Activated T-cell treated with anti-CD3 and anti-CD28 coated beads, Interleukin-2, amount 50 U/mL, for 4 hours (primary cell): Measurements from ENCODE around the gene FASTK. TPM values are rescaled to one million over a fixed set of nuclear protein-coding genes. Genes with fewer than 3 reads are reported as not detected.
A peak's percentile ranks its signal among the peaks of the same experiment; 100 is the strongest.

Source experiments
- ATAC-seq, 2 donors: fragments of 200-7000 bp; cut with Tn5 transposase; one replicate each; pipeline ENCODE4 v1.10.0; 2021
- DNase-seq: peaks from one replicate; pipeline ENCODE4 v3.0.0-alpha.2; 2020
- H3K27me3 Mint-ChIP-seq: one replicate; pipeline ENCODE4 v1.8.0; 2021; ENCODE audit warnings: low read depth, mixed read lengths
- H3K36me3 Mint-ChIP-seq: one replicate; pipeline ENCODE4 v1.8.0; 2022; ENCODE audit warnings: mixed read lengths; ENCODE audit not compliant: insufficient read depth
- H3K4me1 Mint-ChIP-seq: one replicate; pipeline ENCODE4 v1.8.0; 2021; ENCODE audit warnings: low read depth, mixed read lengths
- H3K4me3 Mint-ChIP-seq: one replicate; pipeline ENCODE4 v1.8.0; 2021; ENCODE audit warnings: mild to moderate bottlenecking, moderate library complexity, mixed read lengths
- H3K9me3 Mint-ChIP-seq: one replicate; pipeline ENCODE4 v1.8.0; 2021; ENCODE audit warnings: mixed read lengths
- total RNA-seq, 3 donors: library from RNA; stranded (reverse); gene quantifications; one replicate each; pipeline ENCODE4 v1.2.1, GENCODE V29; 2021

FASTK gene
- total RNA-seq, 3 donors from 2014 or later = 96.5 to 111 (median 104) TPM

DNA sequence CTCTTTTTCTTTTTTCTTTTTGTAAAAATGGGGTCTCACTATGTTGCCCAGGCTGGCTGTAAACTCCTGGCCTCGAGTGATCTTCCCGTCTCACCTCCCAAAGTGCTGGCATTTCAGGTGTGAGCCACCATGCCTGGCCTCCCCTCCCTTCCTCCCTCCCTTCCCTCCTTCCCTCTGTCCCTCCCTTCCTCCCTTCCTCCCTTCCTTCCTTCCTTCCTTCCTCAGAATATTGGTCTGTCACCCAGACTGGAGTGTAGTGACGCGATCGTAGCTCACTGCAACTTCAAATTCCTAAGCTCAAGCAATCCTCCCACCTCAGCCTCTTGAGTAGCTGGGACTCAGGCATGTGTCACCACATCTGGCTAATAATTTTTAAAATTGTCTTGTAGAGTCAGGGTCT is 14.1 kb upstream of the FASTK start:
- no peaks in the 10 kb centered on the region for H3K27me3 Mint-ChIP-seq
- no peaks in the 10 kb centered on the region for H3K9me3 Mint-ChIP-seq
- ATAC-seq (no peak), DNase-seq (no peak)
- H3K4me3 Mint-ChIP-seq = no peak overlapping the region
- no peaks in the 10 kb centered on the region for H3K36me3 Mint-ChIP-seq
- H3K4me1 Mint-ChIP-seq = no peaks in the 10 kb centered on the region

DNA sequence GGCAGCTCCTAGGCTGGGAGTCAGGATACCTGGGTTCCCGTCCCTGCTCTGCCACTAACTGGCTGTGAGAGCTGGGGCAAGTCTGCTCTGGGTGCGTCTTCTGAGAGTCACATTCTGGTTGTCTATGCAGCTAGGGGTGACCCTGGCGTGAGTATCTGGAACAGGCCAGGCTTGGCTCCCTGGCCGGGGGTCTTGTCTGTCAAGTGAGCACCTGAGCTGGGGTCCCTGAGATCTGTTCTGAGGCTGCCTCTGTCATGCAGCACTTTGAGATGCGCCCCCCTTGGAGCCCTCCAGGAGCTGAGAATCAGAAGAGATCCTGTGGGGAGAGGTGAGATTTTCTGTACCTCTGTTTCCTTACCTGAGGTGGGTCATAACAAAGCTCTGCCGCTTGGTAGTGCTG is 13.1 kb upstream of the FASTK start:
- ATAC-seq (no peak), DNase-seq (no peak)
- H3K4me1 Mint-ChIP-seq = peaks cover 4% of the 10 kb centered on the region
- H3K36me3 Mint-ChIP-seq = peaks cover 2% of the 10 kb centered on the region
- no peaks in the 10 kb centered on the region for H3K9me3 Mint-ChIP-seq
- no peaks in the 10 kb centered on the region for H3K27me3 Mint-ChIP-seq
- no peak overlapping the region for H3K4me3 Mint-ChIP-seq

DNA sequence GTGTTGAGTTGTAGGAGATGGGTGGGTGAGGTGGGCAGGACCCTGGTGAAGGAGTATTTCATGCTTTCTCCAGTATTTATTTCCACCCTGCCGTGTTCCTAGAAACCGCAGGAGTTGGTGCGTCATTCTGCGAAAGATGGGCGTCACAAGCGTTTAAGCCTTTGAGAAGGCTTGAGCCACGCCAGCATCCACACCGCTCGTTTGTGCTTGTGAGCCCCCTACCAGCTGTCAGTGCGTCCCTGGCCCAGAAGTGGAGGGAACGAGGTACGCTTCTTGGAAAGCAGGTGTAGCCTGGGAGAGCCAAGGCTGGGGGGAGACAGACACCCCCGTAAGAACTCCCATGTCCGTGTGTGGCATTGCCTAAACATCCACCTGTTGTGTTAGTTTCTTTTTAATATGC is 11.4 kb upstream of the FASTK start:
- Mint-ChIP-seq H3K36me3 (peaks cover 2% of the 10 kb centered on the region), H3K27me3 (no peaks in the 10 kb centered on the region), H3K4me3 (no peak overlapping the region), H3K4me1 (peaks cover 10% of the 10 kb centered on the region), H3K9me3 (no peaks in the 10 kb centered on the region)
- ATAC-seq (no peak), DNase-seq (no peak)

DNA sequence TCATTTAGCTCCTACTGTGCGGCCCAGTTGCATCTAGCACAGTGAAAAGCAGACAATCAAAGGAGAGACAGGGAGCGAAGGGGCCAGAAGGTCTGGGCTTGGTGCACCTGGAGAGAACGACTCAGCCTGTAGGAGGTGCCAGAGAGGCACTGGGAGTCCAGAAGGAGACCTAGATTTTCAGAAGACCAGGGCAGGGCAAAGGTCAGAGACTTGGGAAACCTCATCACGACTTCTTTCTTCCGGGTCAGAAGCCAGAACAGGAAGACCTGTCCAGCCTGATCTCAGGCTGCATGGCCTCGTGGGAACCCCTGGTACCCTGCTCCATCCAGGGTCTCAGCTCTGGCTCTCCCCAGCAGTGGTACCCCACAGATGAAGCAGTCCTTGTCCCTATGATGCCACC is 10.8 kb upstream of the FASTK start:
- no peaks in the 10 kb centered on the region for H3K9me3 Mint-ChIP-seq
- no peak overlapping the region for H3K4me3 Mint-ChIP-seq
- ATAC-seq = no peak
- H3K27me3 Mint-ChIP-seq = no peaks in the 10 kb centered on the region
- peaks cover 2% of the 10 kb centered on the region for H3K36me3 Mint-ChIP-seq
- H3K4me1 Mint-ChIP-seq = peaks cover 10% of the 10 kb centered on the region
- no peak for DNase-seq

DNA sequence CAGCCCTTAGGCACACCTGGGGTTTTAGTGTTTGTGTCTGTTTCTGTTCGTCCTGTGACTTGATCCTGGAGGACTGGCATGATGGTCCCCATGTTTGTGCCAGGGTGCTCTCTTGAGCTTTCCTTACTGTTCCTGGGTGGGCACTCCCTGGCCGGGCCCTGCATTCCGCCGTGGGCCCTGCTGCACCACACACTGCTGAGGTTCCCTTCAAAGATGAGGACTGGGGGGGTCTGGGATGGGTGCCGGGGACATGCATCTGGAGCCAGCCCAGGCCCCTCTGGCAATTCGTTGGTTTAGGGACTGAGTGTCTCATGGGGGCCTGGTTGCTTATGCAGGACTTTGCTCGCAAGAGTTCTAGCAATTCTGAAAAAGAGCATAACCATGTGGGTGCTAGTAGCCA is 10.4 kb upstream of the FASTK start:
- no peaks in the 10 kb centered on the region for H3K27me3 Mint-ChIP-seq
- H3K9me3 Mint-ChIP-seq = no peaks in the 10 kb centered on the region
- peaks cover 10% of the 10 kb centered on the region for H3K4me1 Mint-ChIP-seq
- no peak overlapping the region for H3K4me3 Mint-ChIP-seq
- no peak for DNase-seq
- no peak for ATAC-seq
- H3K36me3 Mint-ChIP-seq = peaks cover 2% of the 10 kb centered on the region

DNA sequence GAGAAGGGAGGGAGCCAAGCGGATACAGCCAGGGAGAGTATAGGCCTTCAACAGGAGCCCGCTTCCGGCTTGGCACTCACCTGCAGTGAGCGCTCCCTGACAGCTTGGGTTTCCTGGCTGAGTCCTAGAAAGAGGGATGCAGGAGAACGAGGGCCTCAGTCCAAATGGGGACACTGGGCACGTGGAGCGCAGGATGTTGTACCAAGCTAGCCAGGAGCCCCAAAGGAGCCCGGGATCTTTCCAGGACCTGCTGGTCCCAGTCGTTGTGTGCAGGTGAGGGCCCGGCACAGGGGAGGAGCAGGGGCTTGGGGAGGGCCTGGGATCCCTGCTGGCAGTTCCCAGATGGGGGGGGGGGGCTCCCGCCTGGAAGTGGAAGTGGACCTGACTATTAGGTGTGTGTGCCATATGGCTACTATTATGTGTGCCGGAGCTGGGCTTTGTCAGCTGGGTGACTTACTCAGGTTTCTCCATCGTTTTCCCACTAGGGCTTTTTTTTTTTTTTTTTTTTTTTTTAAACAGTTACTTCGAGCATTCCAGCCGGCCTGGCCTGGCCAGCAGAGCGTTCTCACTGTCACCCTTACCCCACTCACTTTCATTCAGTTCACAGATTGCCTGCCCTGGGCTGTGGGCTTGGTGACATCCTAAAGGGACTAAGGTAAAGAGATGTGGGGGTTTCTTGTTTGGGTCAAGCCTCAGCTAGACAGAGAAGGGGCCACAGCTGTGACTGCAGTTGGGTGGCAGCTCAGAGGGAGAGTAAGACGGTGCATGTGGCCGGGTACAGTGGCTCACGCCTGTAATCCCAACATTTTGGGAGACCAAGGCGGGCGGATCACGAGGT is 9.5 kb upstream of the FASTK start:
- Mint-ChIP-seq H3K27me3 (peaks cover 7% of the 10 kb centered on the region), H3K4me1 (peaks cover 16% of the 10 kb centered on the region), H3K4me3 (no peak overlapping the region), H3K9me3 (no peaks in the 10 kb centered on the region), H3K36me3 (peaks cover 2% of the 10 kb centered on the region)
- DNase-seq (no peak), ATAC-seq (no peak)

DNA sequence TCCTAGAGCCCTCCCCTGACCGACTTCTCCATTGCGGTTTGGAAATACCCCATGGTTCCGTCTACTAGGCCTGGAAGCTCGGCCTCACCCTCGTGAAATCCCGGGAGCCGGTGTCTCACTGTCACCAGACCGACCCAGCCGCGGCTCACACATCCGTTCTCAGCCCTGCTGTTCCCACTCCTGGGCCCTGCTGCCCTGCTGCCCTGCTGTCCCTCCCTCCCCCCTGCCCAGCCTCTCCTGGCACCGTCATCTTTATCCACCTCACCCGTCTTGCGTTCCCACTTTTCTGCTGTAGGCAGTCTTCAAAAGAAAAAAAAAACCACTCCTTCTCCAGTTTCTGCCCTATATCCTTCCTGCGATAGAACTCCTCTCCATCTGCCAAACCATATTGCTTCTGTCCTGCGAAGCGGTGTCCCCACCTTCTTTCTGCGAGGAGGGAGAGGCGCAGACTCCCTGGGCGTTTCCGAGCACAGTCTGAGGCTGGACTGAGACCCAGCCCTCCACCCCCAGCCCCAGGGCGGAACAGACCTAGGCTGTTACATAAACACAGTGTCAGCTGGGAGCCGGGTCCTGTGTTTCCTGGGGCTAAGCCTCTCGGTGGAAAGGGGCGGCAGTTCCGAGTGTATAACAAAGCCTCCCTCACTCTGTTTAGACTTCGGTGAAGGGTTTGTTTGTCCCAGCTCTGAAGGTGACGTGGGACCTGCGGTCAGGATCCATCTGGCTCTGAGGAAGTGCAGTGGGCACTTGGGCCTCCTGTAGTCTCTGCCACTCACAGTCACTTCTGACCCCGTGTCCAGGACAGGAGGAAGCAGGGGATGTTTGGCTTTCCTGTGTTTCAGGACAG is 8.5 kb upstream of the FASTK start:
- Mint-ChIP-seq H3K27me3 (peaks cover 9% of the 10 kb centered on the region), H3K9me3 (no peaks in the 10 kb centered on the region), H3K4me3 (peak overlapping the region; percentile 45), H3K4me1 (peaks cover 21% of the 10 kb centered on the region), H3K36me3 (peaks cover 2% of the 10 kb centered on the region)
- DNase-seq (no peak), ATAC-seq (no peak)

DNA sequence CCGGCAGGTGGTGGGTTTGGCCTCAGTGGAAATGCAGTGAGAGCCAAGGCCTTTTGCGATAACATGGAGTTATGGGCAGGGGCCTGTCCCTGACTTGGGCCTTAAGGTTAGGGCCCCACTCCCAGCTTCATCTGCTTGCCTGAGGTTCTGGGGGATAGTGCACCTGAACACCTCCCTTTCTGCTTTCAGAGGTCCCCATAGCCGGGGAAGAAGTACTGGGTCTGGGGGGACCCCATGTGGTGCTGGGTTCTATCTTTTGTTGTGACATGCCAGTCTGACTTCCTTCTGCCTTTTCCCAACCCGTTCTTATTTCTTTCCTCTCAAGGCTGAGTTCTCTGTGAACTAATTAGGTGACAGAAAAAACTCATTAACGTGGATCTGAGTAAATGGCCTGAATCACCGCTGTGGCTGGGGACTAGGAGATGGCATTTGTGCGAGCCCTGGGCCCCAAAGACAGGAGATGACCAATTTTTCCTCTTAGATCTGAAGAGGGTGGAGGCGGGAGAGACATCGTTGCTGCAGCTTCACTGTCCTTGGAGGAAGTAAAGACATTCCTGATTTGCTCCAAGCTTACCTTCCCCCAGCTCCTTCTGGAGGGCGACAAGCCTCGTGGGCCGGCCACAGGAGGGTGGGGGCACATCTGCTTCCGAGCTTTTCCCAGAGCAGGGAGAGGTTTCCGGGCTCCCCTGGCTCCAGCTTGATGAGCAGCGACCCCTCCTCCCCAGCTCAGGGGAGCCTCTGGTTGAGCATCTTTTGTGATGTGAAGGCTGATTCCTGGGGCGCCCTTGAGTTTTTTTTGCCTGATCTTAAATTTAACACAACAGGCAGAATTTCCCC is 7.6 kb upstream of the FASTK start:
- DNase-seq (no peak), ATAC-seq (no peak)
- Mint-ChIP-seq H3K36me3 (peaks cover 2% of the 10 kb centered on the region), H3K4me3 (peak overlapping the region; percentile 86), H3K27me3 (peaks cover 9% of the 10 kb centered on the region), H3K9me3 (no peaks in the 10 kb centered on the region), H3K4me1 (peaks cover 23% of the 10 kb centered on the region)

DNA sequence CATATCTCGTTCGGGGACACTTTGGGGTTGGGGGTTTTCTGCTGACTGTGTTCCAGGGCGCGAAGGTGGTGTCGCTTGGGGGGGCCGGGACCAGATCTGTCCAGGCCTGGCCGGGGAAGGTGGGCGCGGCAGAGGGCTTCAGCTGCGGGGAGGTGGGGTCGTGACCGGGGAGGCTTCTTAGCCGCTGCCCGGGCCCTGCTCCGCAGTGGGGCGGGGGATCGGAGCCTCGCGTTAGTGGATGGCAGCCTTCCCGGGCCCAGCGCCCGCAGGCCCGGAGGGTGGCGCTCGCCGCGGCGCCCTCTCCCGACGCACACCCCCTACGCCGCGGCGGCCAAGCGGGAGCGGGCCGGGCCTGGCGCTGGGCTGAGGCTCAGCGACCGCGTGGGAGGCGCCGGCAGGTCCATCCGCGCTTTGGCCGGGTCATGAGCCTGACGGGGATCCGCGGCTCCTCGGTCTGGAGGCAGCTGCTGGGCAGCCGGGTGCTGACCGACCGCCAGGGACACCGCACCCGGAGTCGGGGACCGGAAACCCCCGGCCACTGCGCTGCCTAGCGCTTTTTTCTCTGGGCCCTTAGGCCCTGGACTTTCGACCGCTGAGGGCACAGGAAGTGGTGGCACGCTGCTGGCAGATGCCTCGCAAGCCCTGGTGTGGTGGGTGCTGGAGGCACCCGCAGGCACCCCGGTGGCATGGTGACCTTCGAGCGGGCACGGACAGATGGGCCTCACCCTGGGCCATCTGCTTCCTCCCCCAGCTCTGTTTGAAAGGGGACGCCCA is 6.8 kb upstream of the FASTK start:
- ATAC-seq (peak; percentile 28 to 39), DNase-seq (peak; percentile 25)
- H3K4me1 Mint-ChIP-seq = peaks cover 27% of the 10 kb centered on the region
- H3K27me3 Mint-ChIP-seq = peaks cover 9% of the 10 kb centered on the region
- H3K4me3 Mint-ChIP-seq = peak overlapping the region; percentile 86
- H3K36me3 Mint-ChIP-seq = peaks cover 2% of the 10 kb centered on the region
- H3K9me3 Mint-ChIP-seq = no peaks in the 10 kb centered on the region

DNA sequence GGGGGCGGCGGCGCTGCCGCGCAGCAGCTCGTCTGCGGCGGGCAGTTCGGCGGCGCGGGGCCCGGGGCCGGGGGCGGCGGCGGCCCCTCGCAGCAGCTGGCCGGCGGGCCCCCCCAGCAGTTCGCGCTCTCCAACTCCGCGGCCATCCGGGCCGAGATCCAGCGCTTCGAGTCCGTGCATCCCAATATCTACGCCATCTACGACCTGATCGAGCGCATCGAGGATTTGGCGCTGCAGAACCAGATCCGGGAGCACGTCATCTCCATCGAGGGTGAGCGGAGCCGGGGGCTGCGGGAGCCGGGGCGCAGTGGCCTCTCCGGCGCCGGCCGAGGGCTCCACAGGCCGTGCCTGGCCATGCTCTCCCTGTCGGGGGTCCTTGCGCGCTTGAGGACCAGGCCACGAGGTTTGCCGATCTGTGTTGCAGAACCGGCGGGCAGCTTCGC is 6.2 kb upstream of the FASTK start:
- H3K4me3 Mint-ChIP-seq = peak overlapping the region; percentile 86
- peaks cover 29% of the 10 kb centered on the region for H3K4me1 Mint-ChIP-seq
- H3K36me3 Mint-ChIP-seq = peaks cover 2% of the 10 kb centered on the region
- ATAC-seq (peak; percentile 8 to 19), DNase-seq (peak; percentile 22)
- peaks cover 9% of the 10 kb centered on the region for H3K27me3 Mint-ChIP-seq
- no peaks in the 10 kb centered on the region for H3K9me3 Mint-ChIP-seq

DNA sequence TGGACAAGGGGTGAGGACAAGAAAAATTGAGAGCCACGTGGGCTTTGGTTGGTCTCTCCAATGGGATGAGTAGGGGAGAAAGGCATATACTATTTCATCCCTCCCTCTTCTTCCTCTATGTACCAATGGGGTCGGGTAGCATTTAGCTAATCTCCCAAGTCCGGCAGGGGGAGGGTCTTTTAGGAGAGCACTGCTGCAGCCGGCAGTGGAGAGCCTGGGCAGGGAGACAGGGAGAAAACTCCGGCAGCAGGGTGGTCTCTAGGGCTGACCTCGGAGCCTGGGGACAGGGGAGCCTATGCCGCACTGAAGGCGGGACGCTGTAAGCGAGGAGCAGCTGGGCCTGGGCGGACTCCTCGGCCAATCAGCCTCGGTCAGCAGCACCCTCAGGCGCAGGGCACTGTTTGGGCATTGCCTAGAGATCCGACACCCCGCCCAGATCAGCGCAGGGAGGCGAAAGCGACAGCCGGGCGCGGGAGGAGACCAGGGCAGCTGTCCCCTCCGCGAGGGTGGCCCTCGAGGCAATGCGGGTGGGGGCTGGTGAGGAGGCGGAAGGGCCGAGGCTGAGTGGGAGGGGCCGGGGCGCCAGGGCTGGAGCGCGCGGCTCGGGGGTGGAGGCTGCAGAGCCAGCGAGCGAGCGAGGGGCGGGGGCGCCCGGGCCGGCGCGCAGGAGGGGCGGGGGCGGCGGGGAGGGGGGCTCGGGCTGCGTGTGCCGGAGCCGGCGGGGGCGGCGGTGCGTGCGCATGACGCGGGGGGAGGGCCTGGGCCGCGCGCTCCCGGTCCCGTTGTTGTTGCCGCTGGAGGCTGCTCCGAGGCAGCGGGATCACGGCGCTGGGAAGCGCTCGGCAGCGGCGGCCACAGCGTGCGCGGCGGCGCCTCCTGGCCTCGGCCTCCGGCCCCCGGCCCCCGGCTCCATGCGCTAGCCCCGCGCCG is 5.3 kb upstream of the FASTK start, which contains the start of gene AGAP3:
Gene AGAP3, plus strand, starts transcription at position 785 of the 930 bp plus-strand sequence. CDS start 267 bp downstream, outside the sequence.
- H3K36me3 Mint-ChIP-seq = peaks cover 2% of the 10 kb centered on the region
- DNase-seq (peak; percentile 60), ATAC-seq (peak; percentile 11 to 14)
- H3K4me1 Mint-ChIP-seq = peaks cover 32% of the 10 kb centered on the region
- peak within 1 kb of the TSS; percentile 86 for H3K4me3 Mint-ChIP-seq
- H3K27me3 Mint-ChIP-seq = peaks cover 9% of the 10 kb centered on the region
- H3K9me3 Mint-ChIP-seq = no peaks in the 10 kb centered on the region

DNA sequence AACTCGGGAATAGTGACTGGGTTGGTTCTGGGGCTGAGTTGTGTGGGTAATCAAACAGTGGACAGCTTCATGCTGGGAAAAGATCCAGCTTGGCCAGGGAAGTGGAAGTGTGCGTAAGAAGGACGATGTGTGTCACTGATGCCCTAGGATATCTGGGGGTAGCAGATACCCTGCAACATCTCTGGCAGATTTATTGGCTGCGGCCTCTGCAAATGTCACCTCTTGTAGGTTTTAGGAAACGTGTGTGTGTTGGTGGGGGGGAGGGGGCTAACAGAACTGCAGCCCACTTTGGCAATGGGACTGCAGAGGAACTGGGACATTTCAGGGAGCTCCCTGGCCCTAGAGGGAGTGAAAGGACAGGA is 4.7 kb upstream of the FASTK start:
- Mint-ChIP-seq H3K4me1 (peaks cover 34% of the 10 kb centered on the region), H3K27me3 (peaks cover 9% of the 10 kb centered on the region), H3K4me3 (peak overlapping the region; percentile 79), H3K9me3 (no peaks in the 10 kb centered on the region), H3K36me3 (peaks cover 2% of the 10 kb centered on the region)
- ATAC-seq (no peak), DNase-seq (no peak)

DNA sequence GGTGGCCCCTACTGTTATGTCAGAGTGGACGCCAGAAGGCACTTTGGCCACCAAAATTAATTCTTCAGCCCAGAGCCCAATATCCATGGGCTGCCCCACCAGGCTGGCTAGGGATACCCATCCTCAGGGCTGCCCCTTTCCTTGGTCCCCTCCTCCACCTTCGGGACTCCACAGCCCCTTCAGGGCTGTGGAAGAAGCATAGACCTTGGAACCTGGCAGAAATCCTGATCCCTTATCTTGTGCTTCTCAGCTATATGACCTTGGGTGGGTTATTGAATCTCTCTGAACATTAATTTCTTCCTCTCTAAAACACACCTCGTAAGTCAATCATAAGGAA is 3.2 kb upstream of the FASTK start:
- Mint-ChIP-seq H3K27me3 (peaks cover 9% of the 10 kb centered on the region), H3K4me1 (peaks cover 39% of the 10 kb centered on the region), H3K4me3 (peak overlapping the region; percentile 74), H3K9me3 (no peaks in the 10 kb centered on the region), H3K36me3 (no peaks in the 10 kb centered on the region)
- ATAC-seq = no peak
- no peak for DNase-seq
